GM10847 (cell line): ENCODE measurements around the gene FILIP1.

Experiments used
- POLR2A ChIP-seq: IDR thresholded peaks from 2 replicates; pipeline ENCODE4 v1.6.1; 2011; ENCODE audit not compliant: insufficient read length; ENCODE audit errors: extremely low read depth

FILIP1 gene

DNA sequence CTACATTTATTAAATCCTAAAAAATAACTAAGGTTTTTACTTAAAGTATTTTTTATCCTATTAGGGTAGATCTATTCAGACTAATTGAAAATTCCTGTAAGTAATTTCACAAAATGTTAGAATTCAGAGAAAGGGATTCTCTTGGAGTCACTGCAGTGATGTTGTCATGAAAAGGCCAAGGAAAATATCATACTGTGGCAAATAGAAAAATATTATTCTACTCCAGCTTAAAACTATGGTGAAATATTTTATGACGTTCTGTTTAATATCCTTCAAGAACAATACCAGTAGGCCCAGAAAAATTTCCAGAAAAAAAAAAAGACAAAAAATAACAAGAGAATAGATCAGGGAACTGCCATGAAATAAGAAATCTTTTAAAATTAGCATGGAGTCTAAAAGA is 73.6 kb downstream of the FILIP1 start:
- TF ChIP-seq POLR2A = no peak

- TF ChIP-seq POLR2A = no peak
Observed at GRCh38 chr6:75419416-75419815, 74.2 kb downstream of the FILIP1 start.

GRCh38 chr6:75418233-75418632 is 75.4 kb downstream of the FILIP1 start:
- no peak for TF ChIP-seq POLR2A

- no peak for TF ChIP-seq POLR2A
Observed at GRCh38 chr6:75416443-75416842, 77.2 kb downstream of the FILIP1 start.

DNA sequence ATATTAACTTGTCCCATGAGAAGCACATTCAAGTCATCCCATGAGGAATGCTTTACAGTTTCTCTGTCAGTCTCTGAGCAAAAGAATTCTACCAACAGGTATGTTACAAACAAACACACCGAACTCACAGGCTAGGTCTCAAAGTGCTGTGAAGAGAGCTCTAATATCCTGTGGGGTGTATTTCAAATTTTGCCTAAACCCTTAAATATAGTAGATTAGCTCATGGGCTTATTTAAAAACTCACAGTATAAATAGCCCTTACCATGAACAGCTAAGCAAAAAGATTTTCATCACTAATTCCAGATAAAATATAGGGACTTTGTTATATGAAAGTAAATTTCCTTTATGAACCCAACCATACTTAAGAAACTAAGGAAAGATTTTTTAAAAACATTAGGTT is 77.8 kb downstream of the FILIP1 start:
- no peak for TF ChIP-seq POLR2A

DNA sequence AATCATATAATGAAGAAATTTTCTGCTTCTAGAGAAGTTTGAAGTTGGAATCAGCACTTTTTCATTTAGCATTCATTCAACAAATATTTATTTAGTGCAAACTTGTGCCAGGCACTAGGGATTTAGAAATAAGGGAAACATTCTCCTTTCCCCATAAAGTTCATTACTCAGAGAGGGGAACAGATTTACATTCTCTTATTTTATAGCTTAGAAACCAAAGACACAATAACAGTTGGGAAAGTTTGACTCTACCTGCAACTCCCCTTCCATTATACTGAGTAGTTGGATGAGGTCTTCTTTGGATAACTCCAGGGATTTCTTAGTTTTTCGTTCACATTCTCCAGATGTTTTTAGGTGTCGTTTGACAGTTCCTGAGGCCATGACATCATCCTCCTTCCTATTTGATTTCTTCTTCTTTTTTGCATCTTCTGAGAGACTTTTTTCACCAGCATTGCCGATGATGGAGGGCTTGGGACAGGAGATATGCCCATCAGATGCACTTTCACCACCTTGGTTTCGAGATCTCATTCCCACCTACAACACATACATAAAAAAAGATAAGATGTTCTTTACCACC is 79.1 kb downstream of the FILIP1 start:
- no peak for TF ChIP-seq POLR2A

DNA sequence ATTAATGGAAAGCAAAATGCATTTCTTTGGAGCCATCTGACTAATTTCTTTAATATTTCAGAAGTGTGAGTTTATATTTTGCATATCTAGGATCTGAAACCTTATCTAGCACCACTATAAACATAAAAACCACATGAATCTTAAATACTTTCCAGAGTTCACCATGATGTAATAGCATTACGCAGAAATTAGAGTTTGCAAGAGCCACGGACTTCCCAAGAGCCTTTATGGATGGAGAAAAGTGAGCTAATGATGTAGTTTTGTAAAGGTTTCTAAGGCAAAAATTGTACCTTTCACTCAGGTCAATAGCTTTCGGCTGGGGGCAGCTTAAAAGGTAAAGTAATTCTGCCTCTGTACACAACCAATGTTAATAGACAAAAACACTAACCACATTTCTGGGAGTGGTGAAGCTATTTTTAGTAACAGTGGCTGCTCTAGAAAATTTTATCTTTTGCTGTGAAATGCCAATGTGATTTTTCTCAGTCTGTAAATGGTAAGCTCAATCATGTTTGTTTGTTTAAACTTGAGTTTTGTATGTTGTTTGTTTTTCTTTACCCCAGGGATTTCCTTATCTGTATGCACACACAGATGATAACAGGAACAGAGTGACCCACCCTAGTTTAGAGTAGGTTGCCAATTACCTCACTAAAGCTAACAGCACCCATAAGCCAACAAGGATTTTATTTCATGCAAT is 80.5 kb downstream of the FILIP1 start:
- no peak for TF ChIP-seq POLR2A

GRCh38 chr6:75409928-75410327 is 83.7 kb downstream of the FILIP1 start:
- no peak for TF ChIP-seq POLR2A

GRCh38 chr6:75409286-75409685 is 84.3 kb downstream of the FILIP1 start:
- TF ChIP-seq POLR2A = no peak

GRCh38 chr6:75403563-75404080 is 90.0 kb downstream of the FILIP1 start:
- TF ChIP-seq POLR2A = no peak

- TF ChIP-seq POLR2A = no peak
Observed at GRCh38 chr6:75402296-75402695, 91.3 kb downstream of the FILIP1 start.

DNA sequence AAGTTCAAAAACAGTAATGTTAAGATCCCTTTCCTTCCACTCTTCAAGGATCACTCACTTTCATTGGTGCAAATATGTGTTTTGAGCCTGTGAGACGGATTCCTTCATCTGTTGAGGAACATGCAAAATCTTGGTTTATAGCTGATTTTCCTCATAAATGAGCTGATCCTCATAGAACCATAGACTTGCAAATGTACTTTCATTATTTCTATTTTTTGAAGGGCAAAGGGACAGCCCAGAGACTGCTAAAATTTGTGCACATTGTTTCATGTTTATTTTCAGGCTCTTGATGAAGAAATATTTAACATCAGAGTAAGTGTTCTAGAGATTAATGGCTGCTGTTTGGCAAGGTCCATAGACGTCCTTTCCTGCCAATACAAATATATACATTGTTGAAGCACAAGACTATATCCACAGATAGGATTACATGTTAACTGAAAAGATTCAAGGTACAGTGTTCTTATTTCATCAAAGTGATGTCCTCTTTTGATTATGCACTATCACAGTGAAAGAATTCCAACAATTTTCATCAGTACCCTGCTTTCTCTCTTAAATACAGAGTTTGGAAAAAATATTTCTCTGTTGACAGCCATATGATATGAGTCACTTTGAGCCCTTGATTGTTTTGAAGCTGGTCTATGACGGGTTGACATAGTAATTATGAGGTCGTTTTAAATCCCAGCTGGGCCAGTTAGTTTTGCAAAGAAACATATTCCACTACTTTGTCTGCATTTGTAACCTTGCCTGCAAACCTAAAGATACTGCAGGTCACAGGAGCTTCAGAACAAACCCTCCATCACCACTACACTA is 95.7 kb downstream of the FILIP1 start:
- no peak for TF ChIP-seq POLR2A

GRCh38 chr6:75397171-75397570 is 96.4 kb downstream of the FILIP1 start:
- no peak for TF ChIP-seq POLR2A

DNA sequence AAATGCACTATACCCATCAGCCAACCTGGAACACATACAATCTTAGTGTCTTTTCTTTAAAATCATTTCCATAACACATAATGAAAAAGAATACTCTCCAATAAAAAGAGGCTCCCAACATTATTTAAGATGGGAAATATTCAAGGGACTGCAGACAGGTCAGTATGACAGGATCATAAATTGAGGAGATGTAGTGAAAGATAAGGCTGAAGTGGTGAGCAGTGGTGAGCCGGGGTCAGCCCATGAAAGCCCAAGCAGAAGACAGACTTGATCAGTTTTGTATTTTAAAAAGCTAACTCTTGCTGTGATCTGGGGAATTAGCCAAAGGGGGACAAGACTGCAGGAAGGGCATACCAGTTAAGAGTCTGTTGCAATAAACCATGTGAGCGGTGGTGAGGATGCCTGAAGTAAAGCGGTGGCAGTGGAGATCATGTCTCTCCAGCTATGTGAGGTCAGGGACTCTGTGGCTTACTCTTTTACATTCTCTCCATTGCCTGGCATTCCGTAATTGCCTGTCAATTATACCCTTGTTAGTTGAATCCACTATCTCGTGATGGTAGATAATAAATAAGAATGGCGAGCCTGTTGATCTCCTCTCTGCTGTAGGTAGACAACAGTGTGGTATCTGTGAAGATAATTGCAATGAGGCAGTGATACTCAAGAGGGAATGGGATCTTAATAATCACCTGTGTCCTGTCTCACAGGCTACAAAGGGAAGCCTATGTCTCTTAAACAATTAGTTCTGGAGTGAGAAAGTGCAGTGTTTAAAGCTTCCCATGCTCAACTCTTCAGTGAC is 97.4 kb downstream of the FILIP1 start:
- no peak for TF ChIP-seq POLR2A

GRCh38 chr6:75393806-75394205 is 99.8 kb downstream of the FILIP1 start:
- TF ChIP-seq POLR2A = no peak
